Hematopoietic multipotent progenitor cell treated with erythropoietin and hydrocortisone succinate and interleukin-3 and kit ligand, for 17 days (in vitro differentiated cells): ENCODE data around the gene GOLGA8K.
"Not testable (repeated sequence)": the region's sequence is repeated elsewhere in the genome, so short reads cannot be mapped to it uniquely, and the experiment has no call there.

Source experiments
- DNase-seq: peaks from one replicate; pipeline ENCODE4 v3.0.0-alpha.2; 2015; ENCODE audit warnings: low spot score

Gene GOLGA8K

DNA sequence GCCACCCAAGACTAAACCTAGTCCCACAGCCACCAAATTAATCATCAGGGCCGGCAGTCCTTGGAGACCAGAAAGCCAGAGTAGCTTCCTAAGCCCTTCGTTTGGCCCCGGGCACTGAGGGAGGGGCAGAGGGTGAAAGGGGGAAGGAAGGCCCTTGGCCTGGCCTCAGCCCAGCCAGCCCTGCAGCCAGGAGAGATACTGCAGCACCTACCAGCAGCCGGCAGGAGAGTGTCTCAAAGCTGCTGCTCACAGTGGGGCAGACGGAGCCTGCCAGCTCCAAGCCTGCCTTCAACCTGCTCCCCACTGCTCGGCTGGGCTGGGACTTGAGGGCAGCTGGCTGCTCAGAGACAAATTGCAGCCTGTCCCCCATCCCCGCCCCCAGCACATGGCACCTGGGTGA is 50.3 kb downstream of the GOLGA8K start:
- not testable (repeated sequence) for DNase-seq

DNA sequence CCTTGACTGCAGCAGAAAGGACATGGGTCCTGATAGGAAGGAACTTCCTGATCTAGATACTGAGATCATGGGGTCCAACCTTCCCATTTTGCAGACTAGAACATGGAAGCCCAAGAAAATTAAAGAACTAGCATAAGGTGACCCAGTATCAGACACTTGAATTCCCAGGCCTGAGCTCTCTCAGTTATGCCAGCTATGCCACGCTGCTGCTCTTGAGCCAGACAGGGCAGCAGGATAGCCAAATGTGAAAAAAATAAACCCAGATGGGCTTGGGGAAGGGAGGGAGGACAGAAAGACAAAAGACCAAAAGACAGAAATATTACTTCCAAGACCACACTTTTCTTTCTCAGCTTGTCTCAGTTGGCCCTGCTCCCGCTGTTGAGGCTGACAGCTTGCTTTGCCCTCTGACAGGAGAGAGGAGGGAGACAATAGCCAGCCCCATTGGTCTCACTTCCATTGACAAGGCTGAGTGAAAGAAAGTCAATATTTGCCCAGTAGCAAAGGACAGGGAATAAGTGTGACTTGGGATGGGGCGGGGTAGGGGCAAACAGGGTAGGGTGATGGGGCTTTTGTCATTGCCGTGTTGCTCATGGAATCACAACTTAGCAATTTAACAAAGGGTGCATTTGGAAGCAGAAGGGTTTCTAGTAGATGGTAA is 52.4 kb downstream of the GOLGA8K start:
- DNase-seq, result not testable (repeated sequence)

DNA sequence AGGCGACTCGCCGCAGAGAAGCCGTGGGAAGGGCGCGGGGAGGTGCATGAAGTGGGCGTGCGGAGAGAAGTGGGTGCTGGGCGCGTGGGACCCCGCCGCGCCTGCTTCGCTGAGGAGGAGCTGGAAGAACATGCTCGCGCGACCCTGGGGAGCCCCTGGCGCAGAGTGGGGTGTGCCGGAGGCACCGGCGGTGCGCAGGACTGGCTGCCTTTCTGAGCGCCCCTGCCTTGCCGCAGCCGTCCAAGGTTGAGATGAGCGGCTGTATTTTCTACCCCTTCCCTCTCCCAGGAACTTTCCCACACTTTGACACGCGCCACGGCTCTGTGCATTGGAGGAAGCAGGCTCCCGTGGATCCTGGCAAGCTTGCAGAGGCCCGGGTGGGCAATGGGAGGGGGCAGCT is 56.1 kb downstream of the GOLGA8K start:
- DNase-seq, result not testable (repeated sequence)

DNA sequence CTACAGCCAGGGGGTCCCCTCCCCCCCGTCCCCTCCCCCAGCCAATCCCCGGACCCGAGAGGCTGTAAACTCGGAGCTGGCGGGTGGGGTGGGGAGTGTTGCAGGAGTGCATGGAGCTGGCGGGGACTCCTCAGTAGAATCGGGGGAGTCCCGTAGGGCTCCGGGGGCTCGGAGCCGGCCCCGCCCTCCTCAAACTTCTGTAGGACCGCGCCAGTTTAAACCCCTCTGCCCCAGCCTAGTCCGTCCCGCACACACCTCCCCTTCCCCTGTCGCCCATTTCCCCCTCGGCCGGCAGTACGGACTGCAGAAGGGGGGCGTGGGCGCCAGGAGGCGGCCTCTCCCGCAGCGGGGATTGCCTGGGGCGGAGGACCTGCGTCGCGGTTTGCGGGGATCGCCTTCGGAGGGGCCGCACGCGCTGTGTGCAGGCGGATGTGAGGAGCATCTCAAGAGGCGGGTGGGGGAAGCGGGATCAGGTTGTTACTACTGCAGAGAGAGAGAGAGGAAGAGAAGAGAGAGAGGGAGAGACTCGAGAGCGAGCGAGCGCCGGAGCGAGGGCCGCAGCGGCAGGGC is 57.0 kb downstream of the GOLGA8K start:
- DNase-seq, result not testable (repeated sequence)

DNA sequence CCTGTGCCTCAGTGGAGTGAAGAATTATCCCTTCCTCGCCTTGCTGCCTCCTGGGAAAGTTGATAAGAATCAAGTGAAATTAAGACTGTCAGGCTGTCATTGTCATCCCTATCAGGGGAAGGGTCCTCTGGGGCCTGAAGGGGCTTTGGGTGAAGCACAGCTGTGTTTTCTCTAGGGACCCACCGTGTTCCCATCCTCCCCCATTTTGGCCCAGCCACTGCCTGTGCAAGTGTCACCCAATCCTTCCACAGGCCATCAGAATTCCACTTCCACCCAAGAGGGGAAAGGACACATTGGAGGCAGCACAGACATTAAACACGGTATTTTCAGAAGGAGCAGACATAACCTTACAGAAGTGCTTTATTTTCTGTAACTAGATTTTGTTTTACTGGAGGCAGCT is 59.2 kb downstream of the GOLGA8K start:
- not testable (repeated sequence) for DNase-seq
